HG03571 (cell line): ENCODE measurements around the gene RHOC.

Experiments
- ATAC-seq: cut with Tn5 transposase; IDR thresholded peaks from one replicate; pipeline ENCODE4 v1.9.1; 2021; ENCODE audit not compliant: unreplicated experiment

Gene RHOC

DNA sequence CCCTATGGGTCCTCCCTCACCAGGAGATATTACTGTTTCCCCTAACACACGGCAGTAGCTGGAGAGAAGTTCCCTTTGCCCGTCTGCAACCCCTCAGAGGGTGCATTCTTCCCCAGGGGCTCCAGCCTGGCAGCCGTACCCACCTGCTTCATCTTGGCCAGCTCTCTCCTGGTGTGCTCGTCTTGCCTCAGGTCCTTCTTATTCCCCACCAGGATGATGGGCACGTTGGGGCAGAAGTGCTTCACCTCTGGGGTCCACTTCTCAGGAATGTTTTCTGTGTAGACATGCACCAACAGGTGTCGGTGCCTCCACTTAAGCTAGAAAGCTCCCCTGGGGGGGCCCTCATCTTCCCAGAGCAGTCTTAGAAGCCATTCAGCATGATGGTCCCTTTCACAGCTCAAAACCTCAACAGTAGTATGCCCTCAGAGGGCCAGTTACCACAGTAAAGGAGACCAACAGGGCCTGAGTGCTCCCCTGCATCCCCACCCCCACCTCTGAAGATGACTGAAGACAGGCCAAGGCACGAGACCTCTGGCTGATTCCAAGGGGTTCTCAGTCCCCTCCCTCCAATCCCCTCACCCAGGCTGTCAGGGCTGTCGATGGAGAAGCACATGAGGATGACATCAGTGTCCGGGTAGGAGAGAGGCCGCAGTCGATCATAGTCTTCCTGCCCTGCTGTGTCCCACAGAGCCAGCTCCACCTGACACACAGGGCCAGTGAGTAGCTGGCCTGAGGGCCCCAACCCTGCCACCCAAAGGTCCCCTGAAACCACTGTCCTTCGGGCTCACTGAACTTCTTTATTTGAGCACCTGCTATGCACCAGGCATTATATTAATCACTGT, 4.3 kb downstream of the RHOC start:
- ATAC-seq: no peak

GRCh38 chr1:112702067-112702395, 4.9 kb downstream of the RHOC start:
- no peak for ATAC-seq

DNA sequence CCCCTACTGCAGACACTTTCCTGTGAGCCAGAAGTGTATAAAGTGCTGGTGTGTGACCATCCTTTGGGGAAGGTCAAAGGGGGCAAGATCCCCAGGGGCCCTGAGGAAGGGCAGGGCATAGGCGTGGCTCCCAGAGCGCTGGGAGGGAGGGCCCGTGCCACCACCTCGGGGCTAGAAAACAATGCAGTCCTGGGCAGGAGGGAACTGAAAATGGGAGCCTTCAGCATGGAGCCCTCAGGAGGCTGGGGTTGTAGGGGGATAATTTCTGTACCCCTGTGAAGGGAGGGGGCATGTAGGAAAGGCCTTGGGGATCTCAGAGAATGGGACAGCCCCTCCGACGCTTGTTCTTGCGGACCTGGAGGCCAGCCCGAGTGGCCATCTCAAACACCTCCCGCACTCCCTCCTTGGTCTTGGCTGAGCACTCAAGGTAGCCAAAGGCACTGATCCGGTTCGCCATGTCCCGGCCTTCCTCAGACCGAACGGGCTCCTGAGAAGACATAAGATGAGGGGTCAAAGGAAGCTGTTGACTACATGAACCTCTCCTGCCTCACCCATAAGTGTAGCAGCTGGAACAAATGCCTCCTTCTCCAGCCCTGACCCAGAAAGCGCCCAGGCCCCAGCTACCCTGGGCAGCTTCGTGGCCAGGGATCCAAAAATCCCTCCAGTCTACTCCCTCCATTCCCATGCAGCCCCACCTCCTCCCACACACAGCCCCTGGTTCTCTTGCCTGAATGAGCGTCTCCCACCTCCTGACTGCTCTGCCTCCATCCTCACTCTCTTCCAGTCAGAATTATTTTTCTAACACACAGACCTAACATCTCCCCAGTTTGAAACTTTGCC, 5.5 kb downstream of the RHOC start:
- no peak for ATAC-seq

DNA sequence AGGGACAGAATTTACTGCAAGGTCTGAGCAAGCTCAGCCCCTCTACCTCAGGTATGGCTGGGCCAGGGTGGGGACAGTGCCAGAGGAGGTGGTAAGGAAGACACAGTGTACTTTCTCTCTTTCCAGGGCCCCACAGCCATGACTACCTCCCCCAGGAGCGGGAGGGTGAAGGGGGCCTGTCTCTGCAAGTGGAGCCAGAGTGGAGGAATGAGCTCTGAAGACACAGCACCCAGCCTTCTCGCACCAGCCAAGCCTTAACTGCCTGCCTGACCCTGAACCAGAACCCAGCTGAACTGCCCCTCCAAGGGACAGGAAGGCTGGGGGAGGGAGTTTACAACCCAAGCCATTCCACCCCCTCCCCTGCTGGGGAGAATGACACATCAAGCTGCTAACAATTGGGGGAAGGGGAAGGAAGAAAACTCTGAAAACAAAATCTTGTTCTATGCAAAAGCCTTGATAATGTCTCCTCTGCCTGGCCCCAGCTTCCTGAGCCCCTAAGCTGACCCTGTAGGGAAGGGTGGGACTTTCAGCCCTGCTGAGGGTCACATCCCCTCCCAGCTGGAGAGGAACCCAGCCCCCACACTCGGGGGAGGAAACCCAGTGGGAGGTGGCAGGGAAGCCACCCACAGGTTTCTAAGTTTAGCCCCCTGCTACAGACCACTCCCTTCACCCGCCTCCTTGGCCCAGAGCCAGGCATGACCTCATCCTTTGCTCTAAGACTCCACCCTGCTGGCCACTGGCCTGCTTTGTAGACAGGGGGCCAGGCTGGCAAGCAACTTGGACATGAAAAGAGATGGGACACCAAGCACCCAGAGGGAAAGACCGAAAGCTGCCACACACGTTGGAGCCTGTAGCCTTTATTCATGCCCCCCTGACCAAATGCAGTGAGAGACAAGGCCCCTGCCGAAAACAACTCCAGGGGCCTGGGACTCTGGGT, 6.4 kb downstream of the RHOC start:
- peak; percentile 33 for ATAC-seq

DNA sequence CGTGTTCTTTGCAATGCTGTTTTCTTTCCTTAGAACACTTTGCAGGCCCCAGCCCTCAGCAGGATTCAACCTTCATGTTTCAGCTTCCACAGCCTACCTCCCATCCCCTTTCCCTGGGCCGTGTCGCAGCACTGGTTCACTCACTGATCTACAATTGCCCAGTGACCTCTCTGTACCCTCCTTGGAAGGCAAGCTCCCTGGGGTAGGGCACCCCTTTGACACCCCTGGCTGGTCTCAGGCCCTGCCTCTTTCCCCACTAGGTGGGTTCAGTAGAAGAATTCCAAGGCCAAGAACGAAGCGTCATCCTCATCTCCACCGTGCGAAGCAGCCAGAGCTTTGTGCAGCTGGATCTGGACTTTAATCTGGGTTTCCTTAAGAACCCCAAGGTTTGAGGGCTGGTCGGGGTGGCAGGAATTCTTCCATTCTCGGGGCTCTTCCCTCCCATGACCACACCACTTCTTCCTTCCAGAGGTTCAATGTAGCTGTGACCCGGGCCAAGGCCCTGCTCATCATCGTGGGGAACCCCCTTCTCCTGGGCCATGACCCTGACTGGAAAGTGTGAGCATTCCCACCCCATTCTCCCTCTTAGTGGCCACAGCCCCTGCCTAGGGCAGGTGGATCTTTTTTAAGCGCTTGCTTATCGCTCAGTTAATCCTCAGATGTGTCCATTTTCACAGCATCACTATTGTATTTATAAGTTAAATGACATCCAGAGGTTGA, 7.3 kb downstream of the RHOC start:
- ATAC-seq: no peak

DNA sequence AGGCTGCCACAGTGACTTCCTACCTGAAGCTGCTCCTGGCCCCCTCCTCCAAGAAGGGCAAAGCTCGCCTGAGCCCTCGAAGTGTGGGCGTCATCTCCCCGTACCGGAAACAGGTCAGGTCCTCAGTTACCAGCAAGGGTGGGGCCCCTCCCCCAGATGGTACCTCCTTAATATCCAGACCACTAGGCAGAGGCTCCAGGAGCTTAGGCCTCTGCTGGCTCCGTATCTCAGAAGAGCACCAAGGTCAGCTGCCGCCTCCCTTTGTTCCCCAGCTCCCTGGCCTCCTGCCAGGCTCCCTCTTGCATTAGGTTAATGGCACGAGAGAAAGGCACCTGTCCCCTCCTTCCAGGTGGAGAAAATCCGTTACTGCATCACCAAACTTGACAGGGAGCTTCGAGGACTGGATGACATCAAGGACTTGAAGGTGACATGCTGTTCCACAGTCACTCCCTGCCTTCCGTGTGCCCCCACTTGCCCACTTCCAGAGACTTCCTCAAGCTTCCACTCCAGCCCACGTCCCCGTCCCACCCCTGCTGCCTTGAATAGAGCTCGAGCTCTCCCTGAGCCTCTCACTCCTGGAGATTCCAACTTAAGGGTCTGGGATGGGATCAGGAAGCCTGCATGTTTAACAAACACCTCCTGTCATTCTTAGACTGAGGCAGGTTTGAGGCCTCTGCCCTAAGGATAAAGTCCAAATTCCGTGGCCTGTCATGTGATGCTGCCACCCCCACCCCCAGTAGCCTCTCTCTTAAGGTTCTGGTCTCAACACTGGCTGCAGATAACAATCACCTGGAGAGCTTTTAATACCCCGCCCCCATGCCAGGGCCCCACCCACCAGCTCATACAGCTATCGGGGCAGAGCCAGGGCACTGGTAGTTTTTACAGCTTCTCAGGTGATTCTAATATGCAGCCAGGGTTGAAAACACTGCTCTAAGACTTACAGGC, 8.3 kb downstream of the RHOC start:
- no peak for ATAC-seq

- ATAC-seq: no peak
These were observed 9.1 kb downstream of the RHOC start for GRCh38 chr1:112697781-112698201.

DNA sequence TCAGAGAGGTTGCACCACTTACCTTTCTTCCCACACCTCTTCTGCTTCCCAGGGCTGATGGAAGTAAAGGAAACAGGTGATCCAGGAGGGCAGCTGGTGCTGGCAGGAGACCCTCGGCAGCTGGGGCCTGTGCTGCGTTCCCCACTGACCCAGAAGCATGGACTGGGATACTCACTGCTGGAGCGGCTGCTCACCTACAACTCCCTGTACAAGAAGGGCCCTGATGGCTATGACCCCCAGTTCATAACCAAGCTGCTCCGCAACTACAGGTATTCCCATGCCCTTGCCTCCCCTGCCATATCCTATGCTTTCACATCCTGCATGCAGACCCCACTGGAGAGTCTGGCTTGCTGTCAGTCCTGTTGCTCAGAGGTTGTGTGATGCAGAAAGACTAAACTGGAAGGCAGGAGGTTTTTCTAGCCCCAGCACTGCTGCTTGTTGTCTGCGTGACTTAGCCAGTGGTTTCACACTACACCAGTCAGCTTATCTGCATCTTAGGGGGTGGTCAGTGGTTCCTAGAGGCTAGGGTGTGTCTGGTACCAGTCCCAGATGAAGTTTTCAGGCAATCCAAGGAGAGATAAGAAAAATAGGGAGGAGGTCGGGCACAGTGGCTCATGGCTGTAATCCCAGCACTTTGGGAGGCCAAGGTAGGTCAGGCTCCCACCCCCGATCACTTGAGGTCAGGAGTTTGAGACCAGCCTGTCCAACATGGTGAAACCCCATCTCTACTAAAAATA, 10.2 kb downstream of the RHOC start:
- no peak for ATAC-seq

DNA sequence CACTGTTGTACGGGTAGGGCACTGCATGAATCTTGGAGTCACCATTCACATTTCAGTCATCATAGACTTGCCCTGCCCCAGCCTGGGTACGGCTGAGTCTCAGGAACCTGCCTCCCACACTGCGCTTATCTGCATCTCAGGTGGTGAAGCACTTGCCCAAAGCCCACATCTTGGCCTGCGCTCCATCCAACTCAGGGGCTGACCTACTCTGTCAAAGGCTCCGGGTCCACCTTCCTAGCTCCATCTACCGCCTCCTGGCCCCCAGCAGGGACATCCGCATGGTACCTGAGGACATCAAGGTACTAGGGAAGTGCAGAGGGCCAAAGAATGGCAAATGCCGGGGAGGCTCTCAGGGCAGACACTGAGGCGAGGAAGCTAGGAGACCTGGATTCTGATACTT, 11.7 kb downstream of the RHOC start:
- ATAC-seq: no peak

- ATAC-seq: no peak
These were observed 12.5 kb downstream of the RHOC start for GRCh38 chr1:112694363-112694929.

GRCh38 chr1:112693821-112694220, 13.1 kb downstream of the RHOC start:
- no peak for ATAC-seq

DNA sequence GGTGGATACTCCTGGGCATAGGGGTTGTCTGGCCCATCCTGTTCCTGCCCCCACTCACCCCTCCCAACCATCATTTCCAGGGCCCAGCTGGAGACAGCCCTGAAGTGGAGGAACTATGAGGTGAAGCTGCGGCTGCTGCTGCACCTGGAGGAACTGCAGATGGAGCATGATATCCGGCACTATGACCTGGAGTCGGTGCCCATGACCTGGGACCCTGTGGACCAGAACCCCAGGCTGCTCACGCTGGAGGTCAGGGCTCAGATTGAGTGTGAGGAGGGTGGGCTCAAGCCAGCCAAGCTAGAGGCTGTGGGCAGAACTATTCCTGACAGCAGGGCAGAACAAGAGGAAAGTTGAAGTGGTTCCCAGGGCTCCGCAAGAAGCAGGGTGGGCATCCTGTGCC, 14.2 kb downstream of the RHOC start:
- no peak for ATAC-seq

GRCh38 chr1:112689842-112690237, 17.1 kb downstream of the RHOC start:
- no peak for ATAC-seq

DNA sequence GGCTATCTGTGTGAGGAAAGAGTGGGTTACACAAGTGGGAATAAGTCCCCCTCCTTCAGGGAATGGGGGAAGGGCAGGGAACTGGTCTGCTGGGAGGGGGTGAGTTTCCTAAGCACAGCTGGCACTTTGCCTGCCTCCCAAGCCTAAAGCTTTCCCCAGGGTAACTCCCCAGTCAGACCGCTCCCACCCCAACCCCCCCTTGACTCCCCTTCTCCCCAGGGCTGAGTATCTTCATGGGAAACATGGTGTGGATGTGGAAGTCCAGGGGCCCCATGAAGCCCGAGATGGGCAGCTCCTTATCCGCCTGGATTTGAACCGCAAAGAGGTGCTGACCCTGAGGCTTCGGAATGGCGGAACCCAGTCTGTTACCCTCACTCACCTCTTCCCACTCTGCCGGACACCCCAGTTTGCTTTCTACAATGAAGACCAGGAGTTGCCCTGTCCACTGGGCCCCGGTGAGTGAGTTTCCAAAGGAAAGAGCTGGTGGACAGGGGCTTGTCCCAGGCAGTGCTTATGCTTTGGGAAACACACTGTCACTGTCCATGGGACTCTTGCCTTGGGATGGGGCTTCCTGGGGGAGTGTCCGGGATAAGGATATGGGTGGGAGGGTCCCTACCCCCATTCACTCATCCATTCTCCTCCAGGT, 17.6 kb downstream of the RHOC start:
- no peak for ATAC-seq

DNA sequence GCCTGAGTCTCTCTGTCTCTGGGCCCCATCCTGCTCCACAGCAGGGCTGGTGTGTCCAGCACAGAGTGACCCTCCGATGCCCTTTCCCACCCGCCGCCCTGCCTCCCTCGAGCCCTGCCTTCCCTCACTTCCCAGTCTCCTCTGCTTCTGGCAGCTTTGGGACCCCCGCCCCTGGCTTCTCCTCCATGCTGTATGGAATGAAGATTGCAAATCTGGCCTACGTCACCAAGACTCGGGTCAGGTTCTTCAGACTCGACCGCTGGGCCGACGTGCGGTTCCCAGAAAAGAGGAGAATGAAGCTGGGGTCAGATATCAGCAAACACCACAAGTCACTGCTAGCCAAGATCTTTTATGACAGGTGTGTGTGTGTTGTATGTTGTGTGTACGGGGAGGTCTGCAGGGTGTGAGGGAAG, 18.1 kb downstream of the RHOC start:
- no peak for ATAC-seq

DNA sequence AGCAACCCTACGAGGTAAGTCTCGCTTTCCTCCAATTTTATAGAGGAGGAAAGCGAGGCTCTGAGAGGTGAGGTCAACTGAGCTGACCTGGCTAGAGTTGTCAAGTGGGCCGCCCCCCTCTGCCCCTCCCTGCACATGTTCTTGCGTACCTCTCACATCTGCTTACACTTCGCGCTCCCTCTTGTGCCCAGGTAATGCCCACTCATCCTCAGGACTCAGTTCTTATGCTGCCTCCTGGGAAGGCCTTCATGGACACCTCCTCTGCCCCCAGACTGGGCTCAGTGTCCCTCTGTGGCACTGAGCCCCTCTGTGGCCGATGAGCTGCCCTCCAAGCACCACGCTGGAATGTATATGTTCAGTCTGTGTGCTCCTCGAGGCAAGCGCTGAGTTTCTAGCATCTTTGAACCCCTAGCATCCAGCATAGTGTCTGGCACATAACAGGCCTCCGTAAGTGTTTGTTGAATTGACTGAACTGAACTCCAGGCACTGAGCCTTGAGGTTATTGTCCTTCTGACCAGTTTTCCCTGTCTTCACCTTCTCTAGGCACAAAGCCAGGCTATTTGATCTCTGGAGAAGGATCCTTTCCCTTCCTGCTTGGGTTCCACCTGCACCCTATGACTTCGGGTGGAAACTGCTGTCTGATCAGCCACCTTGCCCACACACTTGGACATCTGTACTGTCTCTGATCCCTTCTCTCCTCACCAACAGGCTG, 19.0 kb downstream of the RHOC start:
- no peak for ATAC-seq

DNA sequence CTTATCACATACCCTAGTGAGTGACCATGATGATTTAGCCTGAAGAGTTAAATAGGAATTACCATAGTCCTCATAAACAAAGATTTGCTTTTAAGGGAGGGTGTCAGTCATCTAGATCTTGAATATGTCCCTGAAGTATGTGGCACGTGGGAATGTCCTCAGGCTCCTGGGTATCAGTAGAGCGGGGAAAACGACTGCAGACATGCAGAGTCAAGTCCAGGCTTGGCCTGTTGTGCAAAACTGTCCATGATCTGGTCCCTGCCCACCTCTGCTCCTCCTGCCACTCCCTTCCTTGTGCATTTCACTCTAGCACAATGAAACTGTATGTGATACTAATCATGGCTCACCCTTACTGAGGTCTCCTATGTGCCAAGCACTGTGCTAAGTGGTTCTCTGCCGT, 19.6 kb downstream of the RHOC start:
- no peak for ATAC-seq
